Fibroblast of villous mesenchyme (primary cell): ENCODE data around the gene GCC2. TPM values are rescaled to one million over a fixed set of nuclear protein-coding genes. Genes with fewer than 3 reads are reported as not detected.

Experiments
- DNase-seq: peaks from one replicate; pipeline ENCODE4 v3.0.0-alpha.2; 2010; ENCODE audit warnings: low read depth
- H3K4me3 ChIP-seq: 2 replicates; pipeline ENCODE4 v1.5.1; 2011; ENCODE audit warnings: low read depth, mild to moderate bottlenecking, low read length
- CTCF ChIP-seq: IDR thresholded peaks from 2 replicates; pipeline ENCODE4 v1.5.1; 2012; ENCODE audit warnings: low read depth, mild to moderate bottlenecking, low read length; ENCODE audit not compliant: insufficient read depth
- total RNA-seq: library from RNA; depleted of rRNA; stranded (reverse); fragments of >200 nt; gene quantifications from 2 replicates; pipeline ENCODE4 v1.2.3, GENCODE V29; 2012

GCC2 gene
- total RNA-seq, 1 donor, result 30.7 TPM

- DNase-seq, result peak; percentile 92
- TF ChIP-seq CTCF, result no peak
These were observed 85.0 kb downstream of the GCC2 start, which contains the start of gene LIMS1 for GRCh38 chr2:108533832-108534583. LIMS1 (plus strand) TSS chr2:108534470; CDS start chr2:108534563, 93 bp downstream.

GRCh38 chr2:108534584-108535356 lies 85.8 kb downstream of the GCC2 start:
- DNase-seq, result peak; percentile 71
- no peak for TF ChIP-seq CTCF
- H3K4me3 ChIP-seq, result peak overlapping the region; percentile 88

More at GRCh38 chr2:108533832-108534583, 85.0 kb downstream of the GCC2 start, which contains the start of gene LIMS1:
- H3K4me3 ChIP-seq, result peak within 1 kb of the TSS; percentile 88

GRCh38 chr2:108535357-108535631 lies 86.3 kb downstream of the GCC2 start:
- DNase-seq, result no peak
- TF ChIP-seq CTCF, result no peak
- H3K4me3 ChIP-seq, result peak overlapping the region; percentile 88

- DNase-seq, result peak; percentile 67
- H3K4me3 ChIP-seq, result peak overlapping the region; percentile 88
- TF ChIP-seq CTCF, result no peak
These were observed 87.3 kb downstream of the GCC2 start for GRCh38 chr2:108536133-108536780.

GRCh38 chr2:108536911-108537310 lies 87.9 kb downstream of the GCC2 start:
- no peak for TF ChIP-seq CTCF
- DNase-seq, result no peak
- H3K4me3 ChIP-seq, result peak overlapping the region; percentile 88

- TF ChIP-seq CTCF, result no peak
- no peak for DNase-seq
- no peak overlapping the region for H3K4me3 ChIP-seq
These were observed 89.1 kb downstream of the GCC2 start for GRCh38 chr2:108538000-108538625.
